HCT116 (cell line): ENCODE measurements around the gene HCN2. TPM values are rescaled to one million over a fixed set of nuclear protein-coding genes. Genes with fewer than 3 reads are reported as not detected.

ENCODE experiments used
- ATAC-seq: fragments of 200-7000 bp; cut with Tn5 transposase; 2 replicates; pipeline ENCODE4 v1.9.1; 2020; ENCODE audit warnings: mild to moderate bottlenecking, moderate library complexity
- BruUV-seq: library from RNA; stranded (reverse); fragments of 400-500 nt; replicated peaks from 2 replicates; lab custom pipeline; 2021; lab: Mats Ljungman, UMichigan
- CTCF ChIA-PET: fragments of 300-600 bp; sonication (Branson Sonifier 250); formaldehyde crosslinking; loops from one replicate; lab custom pipeline; 2021; ENCODE audit warnings: antibody characterized with exemption; lab: Charles Lee
- POLR2A ChIA-PET: fragments of 300-600, 350-600 bp; sonication (Branson Sonifier 250); formaldehyde crosslinking; loops from one replicate; lab custom pipeline; 2021; ENCODE audit warnings: antibody characterized with exemption; lab: Charles Lee
- RAD21 ChIA-PET, 2 experiments: fragments of 300-600 bp; sonication (Branson Sonifier 250); formaldehyde crosslinking; loops; one replicate each; lab custom pipeline; 2023; ENCODE audit warnings: low total read pairs in 2 of 2; ENCODE audit not compliant: uncharacterized antibody in 2 of 2, unreplicated experiment in 2 of 2, low non-redundant PET in 1 of 2; lab: Charles Lee
- DNase-seq: peaks from one replicate; pipeline ENCODE4 v3.0.0-alpha.2; 2010; ENCODE audit warnings: low read depth, low spot score
- H2AFZ ChIP-seq: fragments of 200-600 bp; shearing (Covaris generic), sonication (generic); 2 replicates; pipeline ENCODE4 v1.6.1; 2017; ENCODE audit warnings: low read depth, mixed run types, mixed read lengths, antibody characterized with exemption, low read length; ENCODE audit not compliant: poor library complexity, severe bottlenecking
- H3K27ac ChIP-seq: 2 replicates; pipeline ENCODE4 v1.5.1; 2012; ENCODE audit warnings: low read depth, low read length
- H3K27me3 ChIP-seq: fragments of 200-600 bp; sonication (generic); 2 replicates; pipeline ENCODE4 v1.6.1; 2016; ENCODE audit warnings: mixed run types, low read length, mixed read lengths; ENCODE audit not compliant: insufficient read depth
- H3K36me3 ChIP-seq, 2 experiments: fragments of 200-500 bp in 1 of 2; fragments of 200-600 bp in 1 of 2; sonication (Bioruptor generic) in 1 of 2; sonication (generic) in 1 of 2; 2 replicates each; pipeline versions ENCODE4 v1.5.1 to v1.6.1; 2014 to 2016; ENCODE audit warnings: low read length in 2 of 2, inconsistent platforms in 1 of 2, mixed read lengths in 1 of 2, mixed run types in 1 of 2; ENCODE audit not compliant: insufficient read depth in 2 of 2, control insufficient read depth in 1 of 2
- H3K4me1 ChIP-seq, 2 experiments: fragments of 200-600 bp in 1 of 2; sonication (generic) in 1 of 2; 2 replicates each; pipeline versions ENCODE4 v1.5.1 to v1.6.1; 2012 to 2017; ENCODE audit warnings: low read length in 2 of 2, inconsistent platforms in 1 of 2, mild to moderate bottlenecking in 1 of 2, mixed read lengths in 1 of 2, mixed run types in 1 of 2, moderate library complexity in 1 of 2; ENCODE audit not compliant: insufficient read depth in 2 of 2, control insufficient read depth in 1 of 2
- H3K4me2 ChIP-seq: fragments of 200-600 bp; sonication (generic); 2 replicates; pipeline ENCODE4 v1.6.1; 2017; ENCODE audit warnings: mixed run types, low read length, mixed read lengths
- H3K4me3 ChIP-seq, 2 experiments: fragments of 200-600 bp in 1 of 2; sonication (generic) in 1 of 2; replicated peaks in 1 of 2; 2 replicates each; pipeline ENCODE4 v1.5.1; 2011 to 2016; ENCODE audit warnings: low read length in 2 of 2, control low read depth in 1 of 2, low read depth in 1 of 2, mild to moderate bottlenecking in 1 of 2, mixed read lengths in 1 of 2, mixed run types in 1 of 2
- H3K79me2 ChIP-seq: fragments of 200-600 bp; sonication (generic); 2 replicates; pipeline ENCODE4 v1.6.1; 2017; ENCODE audit warnings: mild to moderate bottlenecking, mixed run types, low read length, moderate library complexity, mixed read lengths; ENCODE audit not compliant: insufficient read depth
- H3K9ac ChIP-seq: fragments of 200-600 bp; sonication (generic); 2 replicates; pipeline ENCODE4 v1.6.1; 2016; ENCODE audit warnings: low read length, mixed read lengths
- H3K9me2 ChIP-seq: fragments of 200-600 bp; sonication (generic), shearing (Covaris generic); 2 replicates; pipeline ENCODE4 v1.6.1; 2017; ENCODE audit warnings: mixed run types, mild to moderate bottlenecking, moderate library complexity; ENCODE audit not compliant: insufficient read depth
- H3K9me3 ChIP-seq, 2 experiments: fragments of 200-500 bp in 1 of 2; fragments of 200-600 bp in 1 of 2; sonication (Bioruptor generic) in 1 of 2; sonication (generic) in 1 of 2; 2 replicates each; pipeline ENCODE4 v1.6.1; 2014 to 2017; ENCODE audit warnings: low read length in 2 of 2, mixed read lengths in 2 of 2, inconsistent platforms in 1 of 2, low read depth in 1 of 2, mild to moderate bottlenecking in 1 of 2, mixed run types in 1 of 2, moderate library complexity in 1 of 2; ENCODE audit not compliant: control insufficient read depth in 1 of 2, insufficient read depth in 1 of 2
- H4K20me1 ChIP-seq: fragments of 200-600 bp; sonication (generic), shearing (Covaris generic); 2 replicates; pipeline ENCODE4 v1.6.1; 2017; ENCODE audit warnings: mixed run types, mild to moderate bottlenecking, moderate library complexity; ENCODE audit not compliant: insufficient read depth
- ELF1 ChIP-seq: IDR thresholded peaks from 2 replicates; pipeline ENCODE4 v1.6.1; 2012; ENCODE audit warnings: low read depth, borderline replicate concordance
- EZH2 ChIP-seq: fragments of 200-600 bp; sonication (generic); IDR thresholded peaks from 2 replicates; pipeline ENCODE4 v1.6.1; 2017; ENCODE audit warnings: antibody characterized with exemption, mixed run types
- EZH2phosphoT487 ChIP-seq: fragments of 200-600 bp; IDR thresholded peaks from 2 replicates; pipeline ENCODE4 v1.6.1; 2018; ENCODE audit warnings: antibody characterized with exemption, borderline replicate concordance
- POLR2A ChIP-seq: IDR thresholded peaks from 2 replicates; pipeline ENCODE4 v1.7.0; 2011; ENCODE audit warnings: borderline replicate concordance; ENCODE audit not compliant: insufficient read depth, insufficient read length; ENCODE audit errors: extremely low read depth
- RAD21 ChIP-seq: IDR thresholded peaks from 2 replicates; pipeline ENCODE4 v1.6.1; 2012; ENCODE audit warnings: low read depth, mild to moderate bottlenecking
- SIN3A ChIP-seq: IDR thresholded peaks from 2 replicates; pipeline ENCODE4 v1.6.1; 2012; ENCODE audit warnings: low read depth
- SRF ChIP-seq: IDR thresholded peaks from 2 replicates; pipeline ENCODE4 v1.6.1; 2012; ENCODE audit warnings: low read depth
- ZFX ChIP-seq: fragments of 450-650 bp; IDR thresholded peaks from 2 replicates; pipeline ENCODE4 v1.6.1; 2017
- ZNF274 ChIP-seq: fragments of 200-500 bp; sonication (Bioruptor generic); IDR thresholded peaks from 2 replicates; pipeline ENCODE4 v1.6.1; 2014; ENCODE audit warnings: mild to moderate bottlenecking, low read depth, low read length, inconsistent platforms
- intact Hi-C: fragments of 100-400 bp; cut with micrococcal nuclease; formaldehyde crosslinking; loops from 2 replicates; pipeline ENCODE4 v1.10.0; 2022
- total RNA-seq: library from RNA; stranded (reverse); gene quantifications from one replicate; pipeline ENCODE4 v1.2.1, GENCODE V29; 2021; ENCODE audit not compliant: unreplicated experiment
- TF ChIP-seq, protein P1 (sequence below): IDR thresholded peaks from 2 replicates; pipeline ENCODE4 v1.6.1; 2012; ENCODE audit warnings: low read depth
- TF ChIP-seq, protein P2 (sequence below): IDR thresholded peaks from 2 replicates; pipeline ENCODE4 v1.6.1; 2011; ENCODE audit warnings: mild to moderate bottlenecking, low read length, moderate library complexity; ENCODE audit not compliant: insufficient replicate concordance; ENCODE audit errors: extremely low read depth
- TF ChIP-seq, protein P3 (sequence below): IDR thresholded peaks from 2 replicates; pipeline ENCODE4 v1.6.1; 2012

The HCN2 gene
- total RNA-seq, 1 experiment from 2014 or later: 2.4 TPM

DNA sequence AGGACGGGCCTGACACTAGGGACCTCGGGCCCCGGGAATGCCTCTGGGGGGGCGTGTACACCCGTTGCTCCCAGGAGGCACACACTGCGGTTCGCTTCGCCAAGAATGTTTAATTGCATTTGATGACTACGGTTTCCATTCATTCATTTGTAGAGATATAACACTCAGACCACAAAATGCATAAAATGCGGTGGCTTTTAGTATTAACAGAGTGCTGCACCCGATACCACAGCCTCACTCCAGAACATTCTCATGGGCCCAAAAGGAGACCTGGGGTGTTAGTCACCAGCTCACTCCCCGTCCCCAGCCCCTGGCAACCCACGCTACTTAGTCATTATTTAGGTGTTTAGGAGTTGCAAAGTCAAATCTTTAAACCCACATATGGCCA lies 21.8 kb downstream of the HCN2 start:
- Histone ChIP-seq H2AFZ (no peak overlapping the region), H3K9me2 (no peaks in the 10 kb centered on the region), H3K9ac (no peak overlapping the region), H3K4me3 (no peak overlapping the region), H4K20me1 (no peaks in the 10 kb centered on the region), H3K9me3 (no peaks in the 10 kb centered on the region), H3K4me1 (peaks cover 8 to 11% of the 10 kb centered on the region in 2 experiments; a peak in 3 of 4 replicates), H3K27me3 (no peaks in the 10 kb centered on the region), H3K4me2 (no peak overlapping the region), H3K79me2 (no peaks in the 10 kb centered on the region), H3K27ac (no peak overlapping the region), H3K36me3 (peaks cover 0 to 6% of the 10 kb centered on the region in 2 experiments; a peak in 1 of 4 replicates)
- ChIA-PET POLR2A (no interaction called here), CTCF (no interaction called here), RAD21 (no interaction called here)
- ATAC-seq: no peak
- no peak for DNase-seq
- BruUV-seq: no TSS peak
- intact Hi-C loops: no loop called here
- TF ChIP-seq, protein P1, sequence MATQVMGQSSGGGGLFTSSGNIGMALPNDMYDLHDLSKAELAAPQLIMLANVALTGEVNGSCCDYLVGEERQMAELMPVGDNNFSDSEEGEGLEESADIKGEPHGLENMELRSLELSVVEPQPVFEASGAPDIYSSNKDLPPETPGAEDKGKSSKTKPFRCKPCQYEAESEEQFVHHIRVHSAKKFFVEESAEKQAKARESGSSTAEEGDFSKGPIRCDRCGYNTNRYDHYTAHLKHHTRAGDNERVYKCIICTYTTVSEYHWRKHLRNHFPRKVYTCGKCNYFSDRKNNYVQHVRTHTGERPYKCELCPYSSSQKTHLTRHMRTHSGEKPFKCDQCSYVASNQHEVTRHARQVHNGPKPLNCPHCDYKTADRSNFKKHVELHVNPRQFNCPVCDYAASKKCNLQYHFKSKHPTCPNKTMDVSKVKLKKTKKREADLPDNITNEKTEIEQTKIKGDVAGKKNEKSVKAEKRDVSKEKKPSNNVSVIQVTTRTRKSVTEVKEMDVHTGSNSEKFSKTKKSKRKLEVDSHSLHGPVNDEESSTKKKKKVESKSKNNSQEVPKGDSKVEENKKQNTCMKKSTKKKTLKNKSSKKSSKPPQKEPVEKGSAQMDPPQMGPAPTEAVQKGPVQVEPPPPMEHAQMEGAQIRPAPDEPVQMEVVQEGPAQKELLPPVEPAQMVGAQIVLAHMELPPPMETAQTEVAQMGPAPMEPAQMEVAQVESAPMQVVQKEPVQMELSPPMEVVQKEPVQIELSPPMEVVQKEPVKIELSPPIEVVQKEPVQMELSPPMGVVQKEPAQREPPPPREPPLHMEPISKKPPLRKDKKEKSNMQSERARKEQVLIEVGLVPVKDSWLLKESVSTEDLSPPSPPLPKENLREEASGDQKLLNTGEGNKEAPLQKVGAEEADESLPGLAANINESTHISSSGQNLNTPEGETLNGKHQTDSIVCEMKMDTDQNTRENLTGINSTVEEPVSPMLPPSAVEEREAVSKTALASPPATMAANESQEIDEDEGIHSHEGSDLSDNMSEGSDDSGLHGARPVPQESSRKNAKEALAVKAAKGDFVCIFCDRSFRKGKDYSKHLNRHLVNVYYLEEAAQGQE: no peak
- TF ChIP-seq ZFX: peak; percentile 3; the same call in 1 of the 2 replicates
- TF ChIP-seq, all 23 proteins: peak for 1

DNA sequence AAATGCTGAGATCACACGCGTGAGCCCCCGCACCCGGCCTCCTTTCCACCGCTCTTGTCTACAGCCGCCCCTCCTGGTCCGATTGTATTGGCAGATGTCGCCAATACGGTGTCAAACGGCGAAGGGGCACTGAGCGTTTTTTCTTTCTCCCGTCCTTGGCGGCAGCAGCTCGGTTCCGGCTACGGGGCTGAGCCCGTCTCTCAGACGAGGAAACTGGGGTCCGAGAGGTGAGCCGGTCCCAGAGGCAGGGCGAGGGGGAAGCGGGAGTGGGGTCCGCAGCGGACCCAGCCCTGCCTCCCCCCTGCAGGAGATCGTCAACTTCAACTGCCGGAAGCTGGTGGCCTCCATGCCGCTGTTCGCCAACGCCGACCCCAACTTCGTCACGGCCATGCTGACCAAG lies 23.3 kb downstream of the HCN2 start:
- Histone ChIP-seq H3K27ac (no peak overlapping the region), H3K27me3 (no peaks in the 10 kb centered on the region), H3K36me3 (peaks cover 0 to 6% of the 10 kb centered on the region in 2 experiments; a peak in 2 of 4 replicates), H3K9ac (no peak overlapping the region), H3K4me2 (no peak overlapping the region), H3K79me2 (no peaks in the 10 kb centered on the region), H2AFZ (no peak overlapping the region), H3K4me1 (peaks cover 8 to 11% of the 10 kb centered on the region in 2 experiments; a peak in 3 of 4 replicates), H4K20me1 (no peaks in the 10 kb centered on the region), H3K9me3 (no peaks in the 10 kb centered on the region), H3K9me2 (no peaks in the 10 kb centered on the region), H3K4me3 (no peak overlapping the region)
- TF ChIP-seq SRF (no peak), RAD21 (no peak), ZNF274 (no peak), POLR2A (no peak), EZH2 (no peak), SIN3A (no peak), EZH2phosphoT487 (no peak), ELF1 (no peak)
- TF ChIP-seq, protein P2, sequence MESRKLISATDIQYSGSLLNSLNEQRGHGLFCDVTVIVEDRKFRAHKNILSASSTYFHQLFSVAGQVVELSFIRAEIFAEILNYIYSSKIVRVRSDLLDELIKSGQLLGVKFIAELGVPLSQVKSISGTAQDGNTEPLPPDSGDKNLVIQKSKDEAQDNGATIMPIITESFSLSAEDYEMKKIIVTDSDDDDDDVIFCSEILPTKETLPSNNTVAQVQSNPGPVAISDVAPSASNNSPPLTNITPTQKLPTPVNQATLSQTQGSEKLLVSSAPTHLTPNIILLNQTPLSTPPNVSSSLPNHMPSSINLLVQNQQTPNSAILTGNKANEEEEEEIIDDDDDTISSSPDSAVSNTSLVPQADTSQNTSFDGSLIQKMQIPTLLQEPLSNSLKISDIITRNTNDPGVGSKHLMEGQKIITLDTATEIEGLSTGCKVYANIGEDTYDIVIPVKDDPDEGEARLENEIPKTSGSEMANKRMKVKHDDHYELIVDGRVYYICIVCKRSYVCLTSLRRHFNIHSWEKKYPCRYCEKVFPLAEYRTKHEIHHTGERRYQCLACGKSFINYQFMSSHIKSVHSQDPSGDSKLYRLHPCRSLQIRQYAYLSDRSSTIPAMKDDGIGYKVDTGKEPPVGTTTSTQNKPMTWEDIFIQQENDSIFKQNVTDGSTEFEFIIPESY: no peak
- TF ChIP-seq, protein P3, sequence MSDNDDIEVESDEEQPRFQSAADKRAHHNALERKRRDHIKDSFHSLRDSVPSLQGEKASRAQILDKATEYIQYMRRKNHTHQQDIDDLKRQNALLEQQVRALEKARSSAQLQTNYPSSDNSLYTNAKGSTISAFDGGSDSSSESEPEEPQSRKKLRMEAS: no peak
- DNase-seq (no peak), ATAC-seq (no peak)
- ChIA-PET CTCF (interaction anchor here (0.6 kb wide), 1 partner anchor 121 kb away, joined by 5 read pairs; no protein-coding TSS in a partner anchor), POLR2A (no interaction called here), RAD21 (interaction anchor here in 1 of 2 experiments (0.7 kb wide), 1 partner anchor 34 kb away, joined by 6 read pairs; no protein-coding TSS in a partner anchor)
- intact Hi-C loops: no loop called here
- BruUV-seq: no TSS peak
